Activated CD4-positive, alpha-beta T cell treated with anti-CD3 and anti-CD28 coated beads for 4 hours (primary cell): ENCODE results near the gene ALDOB.

Source experiments
- DNase-seq, 2 donors: peaks; one replicate each; pipeline ENCODE4 v3.0.0-alpha.2; 2020

ALDOB gene

GRCh38 chr9:101381833-101382342 lies 53.7 kb downstream of the ALDOB start:
- no peak for DNase-seq

DNA sequence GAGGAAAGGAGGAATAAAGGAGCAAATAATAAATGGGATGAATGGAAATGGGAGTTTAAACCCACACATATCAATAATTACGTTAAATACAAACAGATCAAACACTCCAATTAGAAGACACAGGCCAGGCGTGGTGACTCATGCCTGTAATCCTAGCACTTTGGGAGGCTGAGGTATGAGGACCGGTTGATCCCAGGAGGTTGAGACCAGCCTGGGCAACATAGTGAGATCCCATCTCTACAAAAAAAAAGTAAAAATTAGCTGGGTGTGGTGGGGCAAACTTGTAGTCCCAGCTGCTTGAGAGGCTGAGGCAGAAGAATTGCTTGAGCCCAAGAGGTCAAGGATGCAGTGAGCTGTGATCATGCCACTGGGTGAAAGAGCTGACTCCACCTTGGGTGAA lies 54.5 kb downstream of the ALDOB start:
- no peak for DNase-seq

DNA sequence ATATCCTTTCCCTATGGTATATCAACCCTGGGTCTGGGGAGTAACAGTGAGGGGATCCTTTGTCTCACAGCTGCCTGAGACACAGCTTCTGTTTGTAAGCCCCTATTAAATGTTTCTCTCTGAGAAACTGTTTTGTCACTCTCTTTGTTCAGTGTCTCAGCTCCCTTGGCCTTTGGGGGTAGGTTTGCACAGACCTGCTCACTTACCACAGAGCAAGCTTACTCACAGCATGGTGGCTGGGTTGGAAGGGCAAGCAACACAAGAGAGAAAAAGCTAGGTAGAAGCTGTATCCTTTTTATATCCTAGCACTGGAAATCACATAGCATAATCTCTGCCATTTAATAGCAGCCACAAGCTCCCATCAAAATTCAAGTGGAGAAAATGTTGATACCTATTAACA lies 55.3 kb downstream of the ALDOB start:
- DNase-seq: no peak

- no peak for DNase-seq
Observed at GRCh38 chr9:101376111-101376848, 59.3 kb downstream of the ALDOB start.

- no peak for DNase-seq
Observed at GRCh38 chr9:101375546-101375945, 60.0 kb downstream of the ALDOB start.

DNA sequence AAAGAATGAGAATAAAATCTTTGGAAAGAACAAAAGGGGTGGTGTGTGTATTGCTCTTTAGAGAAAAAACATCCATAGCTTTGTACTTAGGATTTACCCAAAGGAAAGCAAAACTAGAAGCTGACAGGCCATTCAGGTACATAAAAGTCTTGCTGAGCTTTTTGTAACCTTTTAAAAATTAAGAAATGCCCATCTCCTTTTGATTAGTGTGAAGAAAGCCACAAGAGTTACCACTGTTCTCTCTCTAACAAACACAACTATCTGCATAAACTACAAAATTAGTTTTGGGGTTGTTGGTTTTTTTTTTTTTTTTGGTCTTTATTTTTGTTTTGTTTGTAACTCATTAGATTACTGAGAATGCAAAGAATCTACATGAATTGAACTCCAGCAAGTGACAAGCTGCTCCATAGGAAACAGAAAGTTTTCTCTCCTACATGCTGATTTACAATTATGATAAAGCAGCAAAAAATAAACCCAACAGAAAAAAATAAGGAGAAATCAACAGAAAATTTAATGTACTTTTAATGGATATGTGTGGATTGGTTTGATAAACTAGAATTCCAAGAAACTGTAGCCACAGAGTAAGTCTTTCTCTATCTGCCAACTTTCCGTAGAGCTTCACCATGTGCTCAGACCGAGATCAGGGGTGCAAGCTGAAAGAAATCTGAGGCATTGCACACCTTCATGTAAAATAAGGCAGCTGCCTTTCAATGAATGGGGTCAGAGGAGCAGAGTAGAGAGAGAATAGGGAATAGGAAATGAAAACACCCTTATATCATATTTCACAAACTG lies 63.1 kb downstream of the ALDOB start:
- DNase-seq: no peak

DNA sequence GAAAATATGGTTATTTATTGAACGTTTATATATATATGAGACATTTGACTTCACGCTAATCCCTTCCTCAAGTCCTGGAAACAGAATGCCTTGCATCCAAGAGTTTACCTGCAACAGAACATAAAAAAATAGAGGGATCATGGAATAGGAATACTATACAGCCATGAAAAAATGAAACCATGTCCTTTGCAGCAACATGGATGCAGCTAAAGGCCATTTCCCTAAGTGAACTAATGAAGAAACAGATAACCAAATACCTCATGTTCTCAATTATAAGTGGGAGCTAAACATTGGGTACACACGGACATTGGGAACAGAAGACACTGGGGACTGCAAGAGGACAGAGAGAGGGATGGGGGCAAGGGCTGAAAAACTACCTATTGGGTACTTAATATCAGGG lies 63.8 kb downstream of the ALDOB start:
- DNase-seq: no peak
